DOHH2 (cell line): ENCODE results near the gene TMPRSS9.

Source experiments
- H3F3A ChIP-seq: fragments of 200-600 bp; sonication (generic), shearing (Covaris generic); 2 replicates; pipeline ENCODE4 v1.6.0; 2016; ENCODE audit warnings: antibody characterized with exemption, mild to moderate bottlenecking; ENCODE audit not compliant: control insufficient read depth, insufficient read depth
- H3K27ac ChIP-seq: fragments of 200-600 bp; sonication (generic); 2 replicates; pipeline ENCODE4 v1.5.1; 2014; ENCODE audit warnings: low read depth, mild to moderate bottlenecking, low read length, moderate library complexity
- H3K27me3 ChIP-seq: fragments of 200-600 bp; sonication (generic); 2 replicates; pipeline ENCODE4 v1.6.1; 2014; ENCODE audit warnings: mild to moderate bottlenecking, low read length, mixed read lengths; ENCODE audit not compliant: control insufficient read depth
- H3K36me3 ChIP-seq: fragments of 200-600 bp; sonication (generic); 2 replicates; pipeline ENCODE4 v1.6.1; 2014; ENCODE audit warnings: mild to moderate bottlenecking, low read length, moderate library complexity, mixed read lengths; ENCODE audit not compliant: control insufficient read depth
- H3K4me1 ChIP-seq: fragments of 200-600 bp; sonication (generic); 2 replicates; pipeline ENCODE4 v1.6.1; 2014; ENCODE audit warnings: mild to moderate bottlenecking, low read length, mixed read lengths; ENCODE audit not compliant: control insufficient read depth
- H3K4me2 ChIP-seq: fragments of 200-600 bp; sonication (generic); 2 replicates; pipeline ENCODE4 v1.6.0; 2014; ENCODE audit warnings: mild to moderate bottlenecking, low read length, moderate library complexity
- H3K4me3 ChIP-seq: fragments of 200-600 bp; sonication (generic); 2 replicates; pipeline ENCODE4 v1.5.1; 2014; ENCODE audit warnings: mild to moderate bottlenecking, low read length, mixed read lengths
- H3K79me2 ChIP-seq: fragments of 200-600 bp; sonication (generic); 2 replicates; pipeline ENCODE4 v1.6.1; 2014; ENCODE audit warnings: mild to moderate bottlenecking, low read length, mixed read lengths; ENCODE audit not compliant: control insufficient read depth
- H3K9me2 ChIP-seq: fragments of 200-600 bp; sonication (generic); replicated peaks from 2 replicates; pipeline ENCODE4 v1.6.1; 2014; ENCODE audit warnings: mild to moderate bottlenecking, low read length, mixed read lengths; ENCODE audit not compliant: control insufficient read depth
- H3K9me3 ChIP-seq: fragments of 200-600 bp; sonication (generic); 2 replicates; pipeline ENCODE4 v1.6.1; 2014; ENCODE audit warnings: antibody characterized with exemption, low read length, mixed read lengths; ENCODE audit not compliant: control insufficient read depth, insufficient read depth
- H4K20me1 ChIP-seq: fragments of 200-600 bp; sonication (generic); 2 replicates; pipeline ENCODE4 v1.6.0; 2014; ENCODE audit warnings: low read depth, mild to moderate bottlenecking, antibody characterized with exemption, low read length, moderate library complexity; ENCODE audit not compliant: control insufficient read depth, insufficient read depth
- EZH2phosphoT487 ChIP-seq: fragments of 200-600 bp; sonication (generic); IDR thresholded peaks from 2 replicates; pipeline ENCODE4 v1.6.1; 2017; ENCODE audit warnings: borderline replicate concordance, mild to moderate bottlenecking, antibody characterized with exemption, low read length, moderate library complexity, mixed read lengths
- TF ChIP-seq, protein P1 (sequence below): fragments of 200-600 bp; sonication (generic); IDR thresholded peaks from one replicate; pipeline ENCODE4 v1.5.1; 2014; ENCODE audit warnings: antibody characterized with exemption, mild to moderate bottlenecking, low read depth, low read length; ENCODE audit not compliant: poor library complexity, severe bottlenecking

TMPRSS9 gene

DNA sequence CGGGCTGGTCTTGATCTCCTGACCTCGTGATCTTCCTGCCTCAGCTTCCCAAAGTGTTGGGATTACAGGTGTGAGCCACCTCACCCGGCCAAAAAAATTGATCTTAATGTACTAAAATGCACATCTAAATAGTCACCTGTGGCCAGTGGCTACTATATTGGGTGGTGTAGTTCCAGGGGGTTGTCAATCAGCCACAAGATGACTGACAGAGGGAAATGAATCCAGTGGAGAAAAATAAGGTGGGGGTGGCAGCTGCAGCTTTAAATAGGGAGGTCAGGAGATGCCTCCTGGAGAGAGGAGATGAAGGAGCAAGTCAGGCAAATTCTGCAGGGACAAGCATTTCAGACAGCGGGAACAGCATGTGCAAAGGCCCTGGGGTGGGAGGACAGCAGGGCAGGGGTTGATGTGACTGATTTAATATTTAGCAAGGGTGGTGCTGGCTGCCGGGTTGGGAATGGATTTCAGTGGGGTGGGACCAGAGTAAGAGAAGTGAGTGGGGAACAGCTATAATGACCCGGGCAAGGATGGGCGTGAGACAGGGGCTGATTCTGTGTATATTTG is 49.4 kb downstream of the TMPRSS9 start:
- H3K4me2 ChIP-seq: no peak overlapping the region
- no peaks in the 10 kb centered on the region for H3K4me1 ChIP-seq
- H3K27me3 ChIP-seq: peaks cover 2% of the 10 kb centered on the region; the same call in 1 of the 2 replicates
- 0 out of 2 replicates have a peak, but pooled peaks cover 5% of the 10 kb centered on the region for H3F3A ChIP-seq
- H4K20me1 ChIP-seq: no peaks in the 10 kb centered on the region
- H3K27ac ChIP-seq: no peak overlapping the region
- TF ChIP-seq, protein P1, sequence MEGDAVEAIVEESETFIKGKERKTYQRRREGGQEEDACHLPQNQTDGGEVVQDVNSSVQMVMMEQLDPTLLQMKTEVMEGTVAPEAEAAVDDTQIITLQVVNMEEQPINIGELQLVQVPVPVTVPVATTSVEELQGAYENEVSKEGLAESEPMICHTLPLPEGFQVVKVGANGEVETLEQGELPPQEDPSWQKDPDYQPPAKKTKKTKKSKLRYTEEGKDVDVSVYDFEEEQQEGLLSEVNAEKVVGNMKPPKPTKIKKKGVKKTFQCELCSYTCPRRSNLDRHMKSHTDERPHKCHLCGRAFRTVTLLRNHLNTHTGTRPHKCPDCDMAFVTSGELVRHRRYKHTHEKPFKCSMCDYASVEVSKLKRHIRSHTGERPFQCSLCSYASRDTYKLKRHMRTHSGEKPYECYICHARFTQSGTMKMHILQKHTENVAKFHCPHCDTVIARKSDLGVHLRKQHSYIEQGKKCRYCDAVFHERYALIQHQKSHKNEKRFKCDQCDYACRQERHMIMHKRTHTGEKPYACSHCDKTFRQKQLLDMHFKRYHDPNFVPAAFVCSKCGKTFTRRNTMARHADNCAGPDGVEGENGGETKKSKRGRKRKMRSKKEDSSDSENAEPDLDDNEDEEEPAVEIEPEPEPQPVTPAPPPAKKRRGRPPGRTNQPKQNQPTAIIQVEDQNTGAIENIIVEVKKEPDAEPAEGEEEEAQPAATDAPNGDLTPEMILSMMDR: no peak
- TF ChIP-seq EZH2phosphoT487: no peak
- no peaks in the 10 kb centered on the region for H3K36me3 ChIP-seq
- H3K9me3 ChIP-seq: no peaks in the 10 kb centered on the region
- H3K79me2 ChIP-seq: no peaks in the 10 kb centered on the region
- H3K9me2 ChIP-seq: no peaks in the 10 kb centered on the region
- no peak overlapping the region for H3K4me3 ChIP-seq

DNA sequence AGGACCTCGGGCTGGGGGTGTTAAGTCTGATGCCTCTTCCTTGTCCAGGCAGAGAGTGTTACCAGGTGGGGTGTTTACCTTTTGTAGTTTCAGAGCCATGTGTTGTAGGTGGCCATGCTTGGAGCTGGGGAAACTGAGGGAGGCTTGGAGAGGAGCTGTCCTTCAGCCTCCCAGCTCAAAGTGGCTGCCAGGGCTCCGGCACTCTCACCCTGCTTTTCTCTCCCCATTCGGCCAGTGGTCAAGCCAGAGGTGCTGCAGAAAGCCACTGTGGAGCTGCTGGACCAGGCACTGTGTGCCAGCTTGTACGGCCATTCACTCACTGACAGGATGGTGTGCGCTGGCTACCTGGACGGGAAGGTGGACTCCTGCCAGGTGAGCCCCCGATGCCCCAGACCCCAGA is 50.0 kb downstream of the TMPRSS9 start:
- no peaks in the 10 kb centered on the region for H3K36me3 ChIP-seq
- H3K4me3 ChIP-seq: no peak overlapping the region
- no peak overlapping the region for H3K27ac ChIP-seq
- H3K4me2 ChIP-seq: no peak overlapping the region
- H3K9me2 ChIP-seq: no peaks in the 10 kb centered on the region
- 0 out of 2 replicates have a peak, but pooled peaks cover 5% of the 10 kb centered on the region for H3F3A ChIP-seq
- H3K79me2 ChIP-seq: no peaks in the 10 kb centered on the region
- no peaks in the 10 kb centered on the region for H3K4me1 ChIP-seq
- H3K27me3 ChIP-seq: peaks cover 2% of the 10 kb centered on the region; the same call in 1 of the 2 replicates
- TF ChIP-seq, protein P1: no peak
- TF ChIP-seq EZH2phosphoT487: no peak
- no peaks in the 10 kb centered on the region for H4K20me1 ChIP-seq
- H3K9me3 ChIP-seq: no peaks in the 10 kb centered on the region

- Histone ChIP-seq H3K9me3 (no peaks in the 10 kb centered on the region), H3K4me3 (no peak overlapping the region), H3K4me1 (no peaks in the 10 kb centered on the region), H3K27me3 (peaks cover 2% of the 10 kb centered on the region; the same call in 1 of the 2 replicates), H3F3A (0 out of 2 replicates have a peak, but pooled peaks cover 5% of the 10 kb centered on the region), H4K20me1 (no peaks in the 10 kb centered on the region), H3K27ac (no peak overlapping the region), H3K36me3 (peaks cover 3% of the 10 kb centered on the region; the same call in 1 of the 2 replicates), H3K79me2 (no peaks in the 10 kb centered on the region), H3K4me2 (no peak overlapping the region), H3K9me2 (no peaks in the 10 kb centered on the region)
- TF ChIP-seq, protein P1: no peak
- no peak for TF ChIP-seq EZH2phosphoT487
Measured at GRCh38 chr19:2411709-2412108, 51.6 kb downstream of the TMPRSS9 start.
